ENCODE measurements around the gene ADAM33.

Gene ADAM33

DNA sequence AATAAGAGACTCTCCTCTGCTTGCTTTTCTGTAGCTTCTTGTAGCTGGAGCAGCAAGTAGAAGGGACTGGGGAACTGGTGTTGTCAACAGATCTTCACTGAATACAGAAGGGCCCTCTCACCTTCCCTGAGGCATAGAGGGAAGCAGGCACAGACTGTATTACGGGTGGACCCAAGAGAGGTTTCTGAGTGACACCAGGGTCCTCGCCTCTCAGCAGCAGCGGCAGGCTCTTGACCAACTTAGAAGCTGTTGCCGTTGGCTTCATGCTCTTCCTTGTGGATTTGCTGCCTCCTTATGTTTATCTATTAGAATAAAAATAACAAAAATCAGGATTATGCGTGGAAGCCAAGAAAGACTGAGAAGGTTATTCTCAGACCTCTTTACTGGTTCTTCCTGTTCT lies 50.3 kb downstream of the ADAM33 start:
- Histone ChIP-seq H3K79me2 (ENCODE audit: insufficient read depth, low read length) (no peaks in the 10 kb centered on the region), H3K4me3 (ENCODE audit: low read length, poor library complexity, severe bottlenecking) (no peak overlapping the region), H3K9ac (ENCODE audit: low read depth, low read length, poor library complexity, severe bottlenecking) (no peak overlapping the region), H3K36me3 (ENCODE audit: insufficient read depth, low read length) (peaks cover 9% of the 10 kb centered on the region; the same call in 1 of the 2 replicates), H3F3A (ENCODE audit: low read depth) (no peaks in the 10 kb centered on the region), H3K9me3 (ENCODE audit: insufficient read depth, low read depth, low read length) (no peaks in the 10 kb centered on the region), H3K4me1 (ENCODE audit: insufficient read depth, low read length, poor library complexity, severe bottlenecking) (peaks cover 8% of the 10 kb centered on the region), H3K27me3 (ENCODE audit: insufficient read depth, low read length, poor library complexity, severe bottlenecking) (no peaks in the 10 kb centered on the region), H2AFZ (ENCODE audit: low read length) (no peak overlapping the region), H3K4me2 (ENCODE audit: low read depth, low read length, poor library complexity, severe bottlenecking) (no peak overlapping the region), H3K9me2 (replicated peaks; ENCODE audit: low read depth, low read length) (no peaks in the 10 kb centered on the region), H4K20me1 (ENCODE audit: insufficient read depth, low read length, poor library complexity, severe bottlenecking) (no peaks in the 10 kb centered on the region)
- TF ChIP-seq EZH2phosphoT487 (IDR thresholded peaks at IDR 0.05; ENCODE audit: borderline replicate concordance) = no peak
- TF ChIP-seq, protein P1, sequence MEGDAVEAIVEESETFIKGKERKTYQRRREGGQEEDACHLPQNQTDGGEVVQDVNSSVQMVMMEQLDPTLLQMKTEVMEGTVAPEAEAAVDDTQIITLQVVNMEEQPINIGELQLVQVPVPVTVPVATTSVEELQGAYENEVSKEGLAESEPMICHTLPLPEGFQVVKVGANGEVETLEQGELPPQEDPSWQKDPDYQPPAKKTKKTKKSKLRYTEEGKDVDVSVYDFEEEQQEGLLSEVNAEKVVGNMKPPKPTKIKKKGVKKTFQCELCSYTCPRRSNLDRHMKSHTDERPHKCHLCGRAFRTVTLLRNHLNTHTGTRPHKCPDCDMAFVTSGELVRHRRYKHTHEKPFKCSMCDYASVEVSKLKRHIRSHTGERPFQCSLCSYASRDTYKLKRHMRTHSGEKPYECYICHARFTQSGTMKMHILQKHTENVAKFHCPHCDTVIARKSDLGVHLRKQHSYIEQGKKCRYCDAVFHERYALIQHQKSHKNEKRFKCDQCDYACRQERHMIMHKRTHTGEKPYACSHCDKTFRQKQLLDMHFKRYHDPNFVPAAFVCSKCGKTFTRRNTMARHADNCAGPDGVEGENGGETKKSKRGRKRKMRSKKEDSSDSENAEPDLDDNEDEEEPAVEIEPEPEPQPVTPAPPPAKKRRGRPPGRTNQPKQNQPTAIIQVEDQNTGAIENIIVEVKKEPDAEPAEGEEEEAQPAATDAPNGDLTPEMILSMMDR (conservative IDR thresholded peaks at IDR 0.05; ENCODE audit: low read length) = no peak

DNA sequence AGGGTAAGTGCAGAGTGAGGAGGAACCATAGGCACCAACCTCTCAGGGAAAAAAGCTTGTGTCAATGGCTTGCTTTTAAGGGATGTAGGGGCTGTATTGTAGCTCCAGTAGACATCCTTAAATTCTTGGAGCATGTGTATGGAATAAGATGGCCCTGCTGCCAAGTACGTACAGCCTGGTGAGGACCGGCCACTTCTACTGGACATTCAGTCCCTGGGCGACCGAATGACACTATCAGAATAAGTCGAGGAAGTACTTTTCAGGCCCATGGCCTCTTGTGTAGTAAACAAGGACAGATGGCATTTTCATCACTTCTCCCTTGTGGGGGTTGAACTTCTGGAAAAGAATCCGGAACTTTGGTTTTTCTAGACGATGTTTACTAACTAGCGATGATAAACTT lies 51.4 kb downstream of the ADAM33 start:
- H4K20me1 ChIP-seq (ENCODE audit: insufficient read depth, low read length, poor library complexity, severe bottlenecking) = no peaks in the 10 kb centered on the region
- H3K4me3 ChIP-seq (ENCODE audit: low read length, poor library complexity, severe bottlenecking) = no peak overlapping the region
- no peaks in the 10 kb centered on the region for H3F3A ChIP-seq (ENCODE audit: low read depth)
- peaks cover 9% of the 10 kb centered on the region; the same call in 1 of the 2 replicates for H3K36me3 ChIP-seq (ENCODE audit: insufficient read depth, low read length)
- no peaks in the 10 kb centered on the region for H3K9me3 ChIP-seq (ENCODE audit: insufficient read depth, low read depth, low read length)
- H2AFZ ChIP-seq (ENCODE audit: low read length) = no peak overlapping the region
- H3K79me2 ChIP-seq (ENCODE audit: insufficient read depth, low read length) = no peaks in the 10 kb centered on the region
- H3K27me3 ChIP-seq (ENCODE audit: insufficient read depth, low read length, poor library complexity, severe bottlenecking) = no peaks in the 10 kb centered on the region
- no peak overlapping the region for H3K4me2 ChIP-seq (ENCODE audit: low read depth, low read length, poor library complexity, severe bottlenecking)
- H3K4me1 ChIP-seq (ENCODE audit: insufficient read depth, low read length, poor library complexity, severe bottlenecking) = peaks cover 8% of the 10 kb centered on the region
- TF ChIP-seq, protein P1 (conservative IDR thresholded peaks at IDR 0.05; ENCODE audit: low read length) = no peak
- no peaks in the 10 kb centered on the region for H3K9me2 ChIP-seq (replicated peaks; ENCODE audit: low read depth, low read length)
- no peak overlapping the region for H3K9ac ChIP-seq (ENCODE audit: low read depth, low read length, poor library complexity, severe bottlenecking)

DNA sequence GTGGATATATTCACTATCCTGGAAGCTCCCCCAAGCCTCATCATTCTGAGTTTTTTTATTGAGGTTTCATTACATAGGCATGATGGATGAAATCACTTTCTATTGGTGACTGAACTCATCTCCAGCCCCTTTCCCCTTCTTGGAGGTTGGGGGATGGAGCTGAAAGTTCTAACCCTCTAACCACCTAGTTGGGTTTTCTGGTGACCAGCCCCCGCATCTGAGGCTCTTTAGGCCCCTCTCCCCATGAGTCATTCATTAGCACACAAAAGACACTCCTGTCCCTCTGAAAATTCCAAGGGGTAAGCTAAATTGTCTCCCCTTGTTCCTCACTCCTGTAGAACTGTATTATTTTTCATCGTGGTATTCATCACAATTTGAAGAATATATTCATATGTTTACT lies 51.9 kb downstream of the ADAM33 start:
- Histone ChIP-seq H3K9me2 (replicated peaks; ENCODE audit: low read depth, low read length) (no peaks in the 10 kb centered on the region), H3K4me1 (ENCODE audit: insufficient read depth, low read length, poor library complexity, severe bottlenecking) (peaks cover 8% of the 10 kb centered on the region), H3F3A (ENCODE audit: low read depth) (no peaks in the 10 kb centered on the region), H3K4me2 (ENCODE audit: low read depth, low read length, poor library complexity, severe bottlenecking) (no peak overlapping the region), H3K9me3 (ENCODE audit: insufficient read depth, low read depth, low read length) (no peaks in the 10 kb centered on the region), H3K4me3 (ENCODE audit: low read length, poor library complexity, severe bottlenecking) (no peak overlapping the region), H2AFZ (ENCODE audit: low read length) (no peak overlapping the region), H3K9ac (ENCODE audit: low read depth, low read length, poor library complexity, severe bottlenecking) (no peak overlapping the region), H3K27me3 (ENCODE audit: insufficient read depth, low read length, poor library complexity, severe bottlenecking) (no peaks in the 10 kb centered on the region), H4K20me1 (ENCODE audit: insufficient read depth, low read length, poor library complexity, severe bottlenecking) (no peaks in the 10 kb centered on the region), H3K36me3 (ENCODE audit: insufficient read depth, low read length) (peaks cover 9% of the 10 kb centered on the region; the same call in 1 of the 2 replicates), H3K79me2 (ENCODE audit: insufficient read depth, low read length) (no peaks in the 10 kb centered on the region)
- TF ChIP-seq, protein P1 (conservative IDR thresholded peaks at IDR 0.05; ENCODE audit: low read length) = no peak
- TF ChIP-seq EZH2phosphoT487 (IDR thresholded peaks at IDR 0.05; ENCODE audit: borderline replicate concordance) = no peak
